HepG2 (cell line): ENCODE measurements around the gene TGFB2. TPM values are rescaled to one million over a fixed set of nuclear protein-coding genes. Genes with fewer than 3 reads are reported as not detected.

Experiments
- ATAC-seq: fragments of 200-7000 bp; cut with Tn5 transposase; 3 replicates; pipeline ENCODE4 v1.9.1; 2020; ENCODE audit warnings: mild to moderate bottlenecking, moderate library complexity
- BruUV-seq: library from RNA; stranded (reverse); fragments of 400-500 nt; replicated peaks from 2 replicates; lab custom pipeline; 2021; lab: Mats Ljungman, UMichigan
- CTCF ChIA-PET: fragments of 300-600 bp; formaldehyde crosslinking; extraction: SDS; loops from one replicate; lab custom pipeline; 2021; ENCODE audit warnings: low total read pairs, inconsistent platforms, low intra/inter-chr PET ratio; lab: Yijun Ruan, JAX
- POLR2A ChIA-PET: fragments of 350-600 bp; sonication (Branson Sonifier 250); formaldehyde crosslinking; loops from one replicate; lab custom pipeline; 2020; ENCODE audit warnings: antibody characterized with exemption, inconsistent platforms; lab: Yijun Ruan, JAX
- DNase-seq: peaks from one replicate; pipeline ENCODE4 v3.0.0-alpha.2; 2015; ENCODE audit warnings: low spot score
- FAIRE-seq: peaks from 3 replicates; lab custom pipeline; 2011; peaks lifted over from hg19 to GRCh38; lab: Jason Lieb, UNC
- H2AFZ ChIP-seq: one replicate; pipeline ENCODE4 v1.6.1; 2011; ENCODE audit warnings: low read length, inconsistent platforms
- H3K27ac ChIP-seq: fragments of 300-600 bp; 3 replicates; pipeline ENCODE4 v1.8.0; 2011; ENCODE audit warnings: mixed run types, mild to moderate bottlenecking, mixed read lengths, low read length, inconsistent platforms; ENCODE audit not compliant: insufficient read depth; ENCODE audit errors: extremely low read length
- H3K27me3 ChIP-seq, 2 experiments: fragments of 200-600 bp in 1 of 2; 2 replicates in 1 of 2; 3 replicates in 1 of 2; pipeline versions ENCODE4 v1.6.0 to v1.8.0; 2011; ENCODE audit warnings: low read length in 2 of 2, mild to moderate bottlenecking in 2 of 2, moderate library complexity in 2 of 2, inconsistent platforms in 1 of 2; ENCODE audit not compliant: insufficient read depth in 2 of 2, control insufficient read depth in 1 of 2
- H3K36me3 ChIP-seq, 2 experiments: fragments of 200-600 bp in 1 of 2; replicated peaks in 1 of 2; 2 replicates in 1 of 2; 3 replicates in 1 of 2; pipeline versions ENCODE4 v1.5.1 to v1.8.0; 2011; ENCODE audit warnings: low read length in 2 of 2, inconsistent platforms in 1 of 2; ENCODE audit not compliant: insufficient read depth in 2 of 2, control insufficient read depth in 1 of 2
- H3K4me1 ChIP-seq: 2 replicates; pipeline ENCODE4 v1.5.1; 2012; ENCODE audit warnings: low read length, inconsistent platforms; ENCODE audit not compliant: insufficient read depth
- H3K4me2 ChIP-seq: 2 replicates; pipeline ENCODE4 v1.6.0; 2011; ENCODE audit warnings: low read depth, low read length, inconsistent platforms
- H3K4me3 ChIP-seq, 3 experiments: fragments of 200-600 bp in 1 of 3; sonication (generic), shearing (Covaris generic) in 1 of 3; replicated peaks in 1 of 3; 2 replicates each; pipeline ENCODE4 v1.5.1; 2011 to 2016; ENCODE audit warnings: low read length in 3 of 3, inconsistent platforms in 2 of 3, low read depth in 2 of 3, mild to moderate bottlenecking in 2 of 3, control low read depth in 1 of 3, mixed read lengths in 1 of 3; ENCODE audit not compliant: insufficient read depth in 1 of 3
- H3K79me2 ChIP-seq: one replicate; pipeline ENCODE4 v1.6.1; 2011; ENCODE audit warnings: low read length, inconsistent platforms; ENCODE audit not compliant: insufficient read depth
- H3K9ac ChIP-seq: 2 replicates; pipeline ENCODE4 v1.6.0; 2011; ENCODE audit warnings: mild to moderate bottlenecking, low read depth, low read length, inconsistent platforms; ENCODE audit not compliant: insufficient read depth
- H3K9me3 ChIP-seq: 2 replicates; pipeline ENCODE4 v1.5.1; 2012; ENCODE audit warnings: mild to moderate bottlenecking, low read length
- H4K20me1 ChIP-seq: 2 replicates; pipeline ENCODE4 v1.6.0; 2011; ENCODE audit warnings: inconsistent platforms, mild to moderate bottlenecking, low read length, moderate library complexity; ENCODE audit not compliant: insufficient read depth
- HDAC2 ChIP-seq: sonication (generic); formaldehyde crosslinking; IDR thresholded peaks from 2 replicates; pipeline ENCODE4 v1.4.0; 2020; ENCODE audit warnings: missing genetic modification reagents
- HNF4A ChIP-seq: sonication (generic); formaldehyde crosslinking; IDR thresholded peaks from 2 replicates; pipeline ENCODE4 v1.4.0; 2020; ENCODE audit warnings: missing genetic modification reagents
- JUN ChIP-seq: sonication (generic); formaldehyde crosslinking; IDR thresholded peaks from 2 replicates; pipeline ENCODE4 v1.4.0; 2020; ENCODE audit warnings: mild to moderate bottlenecking, missing genetic modification reagents
- NFKBIZ ChIP-seq: IDR thresholded peaks from 2 replicates; pipeline ENCODE4 v1.6.1; 2018; ENCODE audit warnings: missing genetic modification reagents, missing compliant biosample characterization
- SATB2 ChIP-seq: sonication (generic); formaldehyde crosslinking; IDR thresholded peaks from 2 replicates; pipeline ENCODE4 v1.5.0; 2020; ENCODE audit warnings: missing genetic modification reagents
- ZBTB3 ChIP-seq: sonication (generic); formaldehyde crosslinking; IDR thresholded peaks from 2 replicates; pipeline ENCODE4 v1.4.0; 2020; ENCODE audit warnings: low read depth, mild to moderate bottlenecking, moderate library complexity, missing genetic modification reagents, borderline replicate concordance
- ZFAT ChIP-seq: sonication (generic); formaldehyde crosslinking; conservative IDR thresholded peaks from 2 replicates; pipeline ENCODE4 v1.8.1; 2023; ENCODE audit warnings: missing genetic modification reagents, inconsistent platforms
- ZNF230 ChIP-seq: sonication (generic); formaldehyde crosslinking; IDR thresholded peaks from 2 replicates; pipeline ENCODE4 v1.4.0; 2020; ENCODE audit warnings: mild to moderate bottlenecking, missing genetic modification reagents
- ZNF234 ChIP-seq: sonication (generic); formaldehyde crosslinking; conservative IDR thresholded peaks from 2 replicates; pipeline ENCODE4 v1.5.1; 2020; ENCODE audit warnings: mild to moderate bottlenecking, missing genetic modification reagents
- ZNF761 ChIP-seq: sonication (generic); formaldehyde crosslinking; conservative IDR thresholded peaks from 2 replicates; pipeline ENCODE4 v1.4.0; 2020; ENCODE audit warnings: mild to moderate bottlenecking, missing genetic modification reagents
- WGBS: methylation state at CpG from one replicate; pipeline ENCODE4 v1.1.6; 2017; ENCODE audit warnings: low lambda C conversion rate; 5-methylcytosine and 5-hydroxymethylcytosine counted together
- in situ Hi-C: cut with HindIII; loops from 2 replicates; pipeline ENCODE4 v1.10.0; 2017; ENCODE audit warnings: low pct_unique_long_range_greater_than_20kb; ENCODE audit not compliant: extremely low pct_ligation_motif_present
- intact Hi-C: fragments of 100-400 bp; cut with micrococcal nuclease; formaldehyde crosslinking; loops from one replicate; pipeline ENCODE4 v1.10.0; 2022; ENCODE audit not compliant: unreplicated experiment
- polyA plus RNA-seq, 8 experiments: library from polyadenylated mRNA; depleted of rRNA in 3 of 8; stranded (reverse) in 7 of 8; unstranded in 1 of 8; fragments of >200 nt; fragmentation: Illumina TruSeq in 4 of 8; extraction: Trizol in 4 of 8; gene quantifications; 2 replicates each; pipeline versions ENCODE4 v1.2.1 to v1.2.3, GENCODE V29; 2011 to 2016; ENCODE audit warnings: low read depth in 4 of 8, missing spikeins in 1 of 8, mixed read lengths in 1 of 8; ENCODE audit not compliant: insufficient read depth in 1 of 8
- total RNA-seq, 5 experiments: library from RNA; depleted of rRNA; stranded (reverse); fragments of >200 nt; fragmentation: Illumina TruSeq; extraction: Trizol; gene quantifications; 2 replicates each; pipeline ENCODE4 v1.2.3, GENCODE V29; 2016; ENCODE audit warnings: low read depth in 1 of 5
- TF ChIP-seq, protein P1 (sequence below): sonication (generic); formaldehyde crosslinking; IDR thresholded peaks from 2 replicates; pipeline ENCODE4 v1.8.0; 2022; ENCODE audit warnings: mild to moderate bottlenecking, missing genetic modification reagents, borderline replicate concordance
- TF ChIP-seq, protein P2 (sequence below): sonication (generic); formaldehyde crosslinking; IDR thresholded peaks from 2 replicates; pipeline ENCODE4 v1.4.0; 2020; ENCODE audit warnings: missing genetic modification reagents

TGFB2 gene
- total and polyA plus RNA-seq, 2 of the 13 experiments (the other 11 are each of a cell fraction or from before 2014, with no cell fraction given), result 0.07 TPM; not detected in 1

DNA sequence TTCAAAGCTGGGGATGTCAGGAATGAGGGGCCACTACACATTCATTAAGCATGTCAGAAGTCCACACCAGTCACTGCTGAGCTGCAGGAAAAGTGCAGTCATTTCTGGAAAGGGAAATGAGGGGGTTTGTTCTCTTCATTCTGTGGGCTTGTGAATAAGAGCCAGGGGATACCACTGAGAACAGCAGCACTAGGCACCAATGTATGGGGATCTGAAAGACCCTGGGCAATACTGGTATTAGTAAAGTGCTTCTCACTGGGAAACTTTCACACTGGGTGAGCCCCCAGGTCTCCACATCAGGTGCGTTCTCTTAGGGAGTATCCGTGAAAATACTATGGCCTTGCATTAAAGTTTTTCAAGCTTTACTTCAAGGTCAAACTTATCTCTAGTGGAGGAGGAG is 49.9 kb downstream of the TGFB2 start:
- ChIA-PET CTCF (no interaction called here), POLR2A (no interaction called here)
- FAIRE-seq (no peak), ATAC-seq (no peak), DNase-seq (no peak)
- intact Hi-C loops, result no loop called here
- 77% methylated on average over 2 of the region's 2 CpGs for WGBS
- H3K36me3 ChIP-seq, result no peaks in the 10 kb centered on the region
- no peak overlapping the region for H3K4me2 ChIP-seq
- H3K79me2 ChIP-seq, result no peaks in the 10 kb centered on the region
- H3K4me3 ChIP-seq, result no peak overlapping the region
- H3K4me1 ChIP-seq, result peaks cover 13% of the 10 kb centered on the region
- H4K20me1 ChIP-seq, result no peaks in the 10 kb centered on the region
- no peak overlapping the region for H2AFZ ChIP-seq
- no TSS peak for BruUV-seq
- no peak overlapping the region for H3K9ac ChIP-seq
- H3K27ac ChIP-seq, result no peak overlapping the region
- H3K27me3 ChIP-seq, result no peaks in the 10 kb centered on the region
- in situ Hi-C loops, result no loop called here
- TF ChIP-seq NFKBIZ (CRISPR knock-in tag) (no peak), JUN (no peak), ZBTB3 (CRISPR knock-in tag) (no peak), SATB2 (CRISPR knock-in tag) (no peak), ZNF761 (no peak), ZFAT (CRISPR knock-in tag) (no peak), ZNF230 (CRISPR knock-in tag) (no peak), ZNF234 (CRISPR knock-in tag) (no peak), HDAC2 (CRISPR knock-in tag) (no peak), HNF4A (CRISPR knock-in tag) (no peak)
- no peaks in the 10 kb centered on the region for H3K9me3 ChIP-seq

DNA sequence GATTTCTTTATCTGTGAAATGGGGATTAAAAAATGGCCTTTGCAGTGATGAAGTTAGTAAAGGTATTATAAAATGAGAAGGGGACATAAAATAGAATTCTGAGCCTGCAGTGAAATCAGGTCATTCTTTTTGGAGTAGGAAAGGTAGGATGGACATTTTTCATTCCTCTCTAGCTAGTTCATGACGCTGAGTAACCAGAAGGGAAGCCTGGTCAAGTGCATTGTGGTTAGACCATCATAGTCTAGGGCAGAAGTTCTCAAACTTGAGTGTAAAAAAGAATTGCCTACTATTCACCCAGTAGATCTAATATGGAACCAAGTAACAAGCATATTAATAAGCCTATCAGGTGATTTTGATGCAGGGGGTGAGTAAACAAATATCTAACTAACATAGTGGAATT is 50.8 kb downstream of the TGFB2 start:
- H3K4me2 ChIP-seq, result no peak overlapping the region
- no TSS peak for BruUV-seq
- WGBS, result 88% methylated on average over 1 of the region's 1 CpG
- no peak overlapping the region for H3K9ac ChIP-seq
- H3K27ac ChIP-seq, result no peak overlapping the region
- H2AFZ ChIP-seq, result no peak overlapping the region
- CTCF ChIA-PET, result no interaction called here
- ATAC-seq (no peak), DNase-seq (no peak), FAIRE-seq (no peak)
- H3K4me3 ChIP-seq, result no peak overlapping the region
- H4K20me1 ChIP-seq, result no peaks in the 10 kb centered on the region
- peaks cover 16% of the 10 kb centered on the region for H3K4me1 ChIP-seq
- H3K79me2 ChIP-seq, result no peaks in the 10 kb centered on the region
- POLR2A ChIA-PET, result no interaction called here
- H3K27me3 ChIP-seq, result no peaks in the 10 kb centered on the region; a peak in 1 of 5 replicates
- in situ Hi-C loops, result no loop called here
- no peaks in the 10 kb centered on the region for H3K36me3 ChIP-seq
- H3K9me3 ChIP-seq, result no peaks in the 10 kb centered on the region
- intact Hi-C loops, result loop anchor here (2.0 kb wide), 1 partner anchor 31 kb away; no protein-coding TSS in a partner anchor
- TF ChIP-seq, protein P1, sequence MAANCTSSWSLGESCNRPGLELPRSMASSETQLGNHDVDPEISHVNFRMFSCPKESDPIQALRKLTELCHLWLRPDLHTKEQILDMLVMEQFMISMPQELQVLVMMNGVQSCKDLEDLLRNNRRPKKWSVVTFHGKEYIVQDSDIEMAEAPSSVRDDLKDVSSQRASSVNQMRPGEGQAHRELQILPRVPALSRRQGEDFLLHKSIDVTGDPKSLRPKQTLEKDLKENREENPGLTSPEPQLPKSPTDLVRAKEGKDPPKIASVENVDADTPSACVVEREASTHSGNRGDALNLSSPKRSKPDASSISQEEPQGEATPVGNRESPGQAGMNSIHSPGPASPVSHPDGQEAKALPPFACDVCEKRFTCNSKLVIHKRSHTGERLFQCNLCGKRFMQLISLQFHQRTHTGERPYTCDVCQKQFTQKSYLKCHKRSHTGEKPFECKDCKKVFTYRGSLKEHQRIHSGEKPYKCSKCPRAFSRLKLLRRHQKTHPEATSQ (CRISPR knock-in tag), result no peak
- TF ChIP-seq, protein P2, sequence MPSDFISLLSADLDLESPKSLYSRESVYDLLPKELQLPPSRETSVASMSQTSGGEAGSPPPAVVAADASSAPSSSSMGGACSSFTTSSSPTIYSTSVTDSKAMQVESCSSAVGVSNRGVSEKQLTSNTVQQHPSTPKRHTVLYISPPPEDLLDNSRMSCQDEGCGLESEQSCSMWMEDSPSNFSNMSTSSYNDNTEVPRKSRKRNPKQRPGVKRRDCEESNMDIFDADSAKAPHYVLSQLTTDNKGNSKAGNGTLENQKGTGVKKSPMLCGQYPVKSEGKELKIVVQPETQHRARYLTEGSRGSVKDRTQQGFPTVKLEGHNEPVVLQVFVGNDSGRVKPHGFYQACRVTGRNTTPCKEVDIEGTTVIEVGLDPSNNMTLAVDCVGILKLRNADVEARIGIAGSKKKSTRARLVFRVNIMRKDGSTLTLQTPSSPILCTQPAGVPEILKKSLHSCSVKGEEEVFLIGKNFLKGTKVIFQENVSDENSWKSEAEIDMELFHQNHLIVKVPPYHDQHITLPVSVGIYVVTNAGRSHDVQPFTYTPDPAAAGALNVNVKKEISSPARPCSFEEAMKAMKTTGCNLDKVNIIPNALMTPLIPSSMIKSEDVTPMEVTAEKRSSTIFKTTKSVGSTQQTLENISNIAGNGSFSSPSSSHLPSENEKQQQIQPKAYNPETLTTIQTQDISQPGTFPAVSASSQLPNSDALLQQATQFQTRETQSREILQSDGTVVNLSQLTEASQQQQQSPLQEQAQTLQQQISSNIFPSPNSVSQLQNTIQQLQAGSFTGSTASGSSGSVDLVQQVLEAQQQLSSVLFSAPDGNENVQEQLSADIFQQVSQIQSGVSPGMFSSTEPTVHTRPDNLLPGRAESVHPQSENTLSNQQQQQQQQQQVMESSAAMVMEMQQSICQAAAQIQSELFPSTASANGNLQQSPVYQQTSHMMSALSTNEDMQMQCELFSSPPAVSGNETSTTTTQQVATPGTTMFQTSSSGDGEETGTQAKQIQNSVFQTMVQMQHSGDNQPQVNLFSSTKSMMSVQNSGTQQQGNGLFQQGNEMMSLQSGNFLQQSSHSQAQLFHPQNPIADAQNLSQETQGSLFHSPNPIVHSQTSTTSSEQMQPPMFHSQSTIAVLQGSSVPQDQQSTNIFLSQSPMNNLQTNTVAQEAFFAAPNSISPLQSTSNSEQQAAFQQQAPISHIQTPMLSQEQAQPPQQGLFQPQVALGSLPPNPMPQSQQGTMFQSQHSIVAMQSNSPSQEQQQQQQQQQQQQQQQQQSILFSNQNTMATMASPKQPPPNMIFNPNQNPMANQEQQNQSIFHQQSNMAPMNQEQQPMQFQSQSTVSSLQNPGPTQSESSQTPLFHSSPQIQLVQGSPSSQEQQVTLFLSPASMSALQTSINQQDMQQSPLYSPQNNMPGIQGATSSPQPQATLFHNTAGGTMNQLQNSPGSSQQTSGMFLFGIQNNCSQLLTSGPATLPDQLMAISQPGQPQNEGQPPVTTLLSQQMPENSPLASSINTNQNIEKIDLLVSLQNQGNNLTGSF (CRISPR knock-in tag), result no peak
